Ovary (tissue), 9 donors: ENCODE results near the gene MYD88. TPM values are rescaled to one million over a fixed set of nuclear protein-coding genes. Genes with fewer than 3 reads are reported as not detected.

Experiments
- DNase-seq, 5 donors: peaks; one replicate each; pipeline ENCODE4 v3.0.0-alpha.2; 2019 to 2020
- H3K27ac ChIP-seq, 2 donors: fragments of 200-600 bp; one replicate each; pipeline versions ENCODE4 v1.5.1 to v1.8.0; 2019 to 2022
- H3K27me3 ChIP-seq: fragments of 200-600 bp; one replicate; pipeline ENCODE4 v1.8.0; 2022
- H3K36me3 ChIP-seq: fragments of 200-600 bp; sonication (generic); one replicate; pipeline ENCODE4 v1.5.1; 2019
- H3K4me1 ChIP-seq: one replicate; pipeline ENCODE4 v1.8.1; 2013; ENCODE audit warnings: mild to moderate bottlenecking, moderate library complexity; ENCODE audit not compliant: insufficient read depth
- H3K4me3 ChIP-seq: fragments of 200-600 bp; sonication (generic); one replicate; pipeline ENCODE4 v1.5.1; 2017
- H3K9me3 ChIP-seq, 2 donors: fragments of 200-600 bp in 1 of 2; sonication (generic) in 1 of 2; one replicate each; pipeline versions ENCODE4 v1.5.1 to v1.8.1; 2013 to 2019; ENCODE audit warnings: mild to moderate bottlenecking in 1 of 2, moderate library complexity in 1 of 2
- CTCF ChIP-seq, 3 donors: fragments of 450-650 bp in 2 of 3; fragments of 200-600 bp in 1 of 3; IDR thresholded peaks; one replicate each; pipeline versions ENCODE4 v1.5.1 to v1.8.0; 2016 to 2022; ENCODE audit warnings: antibody characterized with exemption in 3 of 3, mild to moderate bottlenecking in 1 of 3
- EP300 ChIP-seq: sonication (generic); formaldehyde crosslinking; IDR thresholded peaks from one replicate; pipeline ENCODE4 v1.6.1; 2017; ENCODE audit warnings: antibody characterized with exemption
- POLR2A ChIP-seq: fragments of 450-650 bp; IDR thresholded peaks from one replicate; pipeline ENCODE4 v1.6.1; 2017; ENCODE audit warnings: antibody characterized with exemption, mild to moderate bottlenecking, moderate library complexity
- WGBS, 3 donors: extraction: QIAGEN DNeasy Blood & Tissue Kit in 1 of 3; methylation state at CpG; one replicate each; pipeline versions ENCODE4 v1.1.5 to v1.1.7; 2013 to 2017; 5-methylcytosine and 5-hydroxymethylcytosine counted together
- intact Hi-C, 4 donors: fragments of 100-400 bp; cut with DNase I; formaldehyde crosslinking; loops; one replicate each; pipeline versions ENCODE4 v1.11.0 to v1.15.1; 2022 to 2023
- polyA plus RNA-seq, 2 donors: library from polyadenylated mRNA; stranded (reverse); fragments of 200-250 nt in 1 of 2; fragments of 350-450 nt in 1 of 2; fragmentation: Illumina TruSeq in 1 of 2; extraction: RNeasy Lipid Tissue Mini Kit (QIAGEN cat#74804) in 1 of 2; gene quantifications; one replicate each; pipeline ENCODE4 v1.2.3, GENCODE V29; 2013 to 2014
- total RNA-seq, 7 donors: library from RNA; depleted of rRNA in 2 of 7; stranded (reverse); fragments of >200 nt in 2 of 7; fragmentation: NEBNext Ultra II Directional in 3 of 7; extraction: Animal tissue kit (Norgen Biotek cat#: 25700) in 3 of 7; gene quantifications; one replicate each; pipeline versions ENCODE4 v1.1.0 to v1.2.4, GENCODE V29; 2016 to 2023
- donor health status: DM: no; HTN: no; CAD: no; lungs with moderate emphysema.
- donor health status: DM: no; HTN: no; CAD: no.
- donor health status: Bipolar disorder and iron deficiency.
- donor health status: DM: yes; HTN: yes; CAD: no.
- donor health status: DM: no; HTN: no; CAD: no.
- donor health status: DM: yes; HTN: yes; CAD: no.

Gene MYD88
- total and polyA plus RNA-seq, 9 donors, result 12.8 to 58.9 (median 24.0) TPM

GRCh38 chr3:38165722-38166387, 27.4 kb downstream of the MYD88 start:
- DNase-seq, result peak in 2 of 5 donors; percentile 67 to 71
- Histone ChIP-seq H3K36me3 (no peaks in the 10 kb centered on the region), H3K27ac (peak overlapping the region; percentile 89 to 93), H3K27me3 (no peaks in the 10 kb centered on the region), H3K4me1 (peaks cover 10% of the 10 kb centered on the region), H3K4me3 (peak overlapping the region; percentile 100), H3K9me3 (no peaks in the 10 kb centered on the region)
- 1% methylated on average over 30 to 62 of the region's 62 CpGs for WGBS, 3 donors
- TF ChIP-seq POLR2A (no peak), CTCF (IDR thresholded peaks at IDR 0.05) (no peak), EP300 (no peak)
- intact Hi-C loops, result loop anchor here in 2 of 4 donors (2.0 to 10.0 kb wide), 4 partner anchors 27 to 1171 kb away; partner anchors contain the start of genes ACAA1 (in 1 of the 2), EPM2AIP1 (in 1 of the 2), MLH1 (in 1 of the 2) and MYD88 (in 1 of the 2)

GRCh38 chr3:38167591-38167990, 29.1 kb downstream of the MYD88 start:
- no peaks in the 10 kb centered on the region for H3K27me3 ChIP-seq
- no peak for DNase-seq
- TF ChIP-seq CTCF (IDR thresholded peaks at IDR 0.05) (no peak), EP300 (no peak), POLR2A (no peak)
- no peaks in the 10 kb centered on the region for H3K36me3 ChIP-seq
- H3K4me3 ChIP-seq, result no peak overlapping the region
- peaks cover 10% of the 10 kb centered on the region for H3K4me1 ChIP-seq
- no peaks in the 10 kb centered on the region for H3K9me3 ChIP-seq
- intact Hi-C loops, result loop anchor here in 2 of 4 donors (10.0 kb wide), 2 partner anchors 307 to 1173 kb away; partner anchors contain the start of genes EPM2AIP1 (in 1 of the 2) and MLH1 (in 1 of the 2)
- H3K27ac ChIP-seq, result no peak overlapping the region
- WGBS, 3 donors, result 74 to 75% (median 74%) methylated on average over 4 of the region's 4 CpGs

- Histone ChIP-seq H3K9me3 (no peaks in the 10 kb centered on the region), H3K36me3 (no peaks in the 10 kb centered on the region), H3K27ac (no peak overlapping the region), H3K27me3 (no peaks in the 10 kb centered on the region), H3K4me3 (no peak overlapping the region), H3K4me1 (peaks cover 10% of the 10 kb centered on the region)
- no peak for TF ChIP-seq EP300
- no peak for TF ChIP-seq CTCF (IDR thresholded peaks at IDR 0.05)
- TF ChIP-seq POLR2A, result no peak
- DNase-seq, result no peak
- intact Hi-C loops, result loop anchor here in 2 of 4 donors (10.0 kb wide), 2 partner anchors 306 to 1174 kb away; partner anchors contain the start of genes EPM2AIP1 (in 1 of the 2) and MLH1 (in 1 of the 2)
- 89 to 97% (median 95%) methylated on average over 4 of the region's 4 CpGs for WGBS, 3 donors
These were observed 29.9 kb downstream of the MYD88 start for GRCh38 chr3:38168151-38169026.

GRCh38 chr3:38169027-38169317, 30.5 kb downstream of the MYD88 start:
- intact Hi-C loops, result loop anchor here in 2 of 4 donors (10.0 kb wide), 2 partner anchors 306 to 1174 kb away; partner anchors contain the start of genes EPM2AIP1 (in 1 of the 2) and MLH1 (in 1 of the 2)
- H3K27ac ChIP-seq, result no peak overlapping the region
- H3K36me3 ChIP-seq, result no peaks in the 10 kb centered on the region
- WGBS, 3 donors, result 76 to 86% (median 79%) methylated on average over 1 of the region's 1 CpG
- H3K27me3 ChIP-seq, result no peaks in the 10 kb centered on the region
- H3K4me1 ChIP-seq, result peaks cover 9% of the 10 kb centered on the region
- H3K9me3 ChIP-seq, result no peaks in the 10 kb centered on the region
- TF ChIP-seq CTCF (IDR thresholded peaks at IDR 0.05) (no peak), EP300 (no peak), POLR2A (no peak)
- H3K4me3 ChIP-seq, result no peak overlapping the region
- DNase-seq, result no peak
